ACHN (cell line): ENCODE results near the gene STON2.

Experiments used
- DNase-seq: peaks from one replicate; pipeline ENCODE4 v3.0.0-alpha.2; 2015
- in situ Hi-C: cut with HindIII; loops from 2 replicates; pipeline ENCODE4 v1.10.0; 2017; ENCODE audit warnings: low sequenced_read_pairs, low pct_ligation_motif_present, low pct_unique_long_range_greater_than_20kb

The STON2 gene

DNA sequence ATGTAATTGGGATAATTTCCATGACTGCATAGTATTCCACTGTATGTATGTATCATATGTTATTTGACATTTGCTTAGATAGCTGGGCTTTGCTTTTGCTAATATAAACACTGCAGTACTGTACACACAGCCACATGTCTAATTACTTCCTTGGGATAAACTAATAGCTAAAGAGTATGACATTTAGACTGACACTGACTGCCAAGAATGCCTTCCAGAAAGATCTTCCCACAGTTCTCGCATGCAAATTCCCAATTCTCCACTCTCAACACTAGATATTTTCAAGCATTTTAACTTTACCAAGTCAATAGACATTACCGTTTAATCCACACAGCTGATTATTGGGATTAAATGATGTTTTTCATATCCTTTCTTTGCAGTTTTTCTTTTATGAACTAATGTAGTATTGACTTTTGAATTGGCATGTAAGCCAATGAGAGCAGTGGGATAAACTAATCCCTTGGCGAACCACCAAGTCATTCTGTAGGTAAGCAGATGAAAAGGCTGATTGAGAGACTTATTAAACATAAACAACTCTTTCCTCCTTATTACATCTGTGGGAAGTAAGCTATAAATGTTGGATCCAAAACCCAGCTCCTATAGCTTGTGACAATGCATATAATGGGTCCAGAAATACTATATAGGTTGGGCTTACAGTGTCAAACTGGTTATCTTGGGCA is 55.5 kb downstream of the STON2 start:
- DNase-seq, result no peak
- in situ Hi-C loops, result no loop called here

DNA sequence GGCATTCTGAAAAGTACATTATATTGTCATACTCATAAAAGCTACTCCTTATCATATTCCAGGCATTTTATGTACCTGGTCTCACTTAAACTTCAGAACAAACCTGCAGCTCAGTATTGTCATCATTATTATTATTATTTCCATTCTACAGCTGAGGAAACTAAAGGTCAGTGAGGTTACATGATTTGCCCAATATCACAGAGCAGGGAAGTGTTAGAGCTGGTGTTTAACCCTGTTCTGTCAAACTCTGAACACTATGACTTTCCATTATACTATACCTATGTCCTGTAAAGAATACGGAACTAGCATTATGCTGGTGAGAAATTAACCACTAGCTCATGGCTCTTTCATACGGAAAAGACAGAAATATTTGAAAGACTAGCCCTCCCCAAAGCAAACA is 56.4 kb downstream of the STON2 start:
- in situ Hi-C loops, result no loop called here
- DNase-seq, result no peak

DNA sequence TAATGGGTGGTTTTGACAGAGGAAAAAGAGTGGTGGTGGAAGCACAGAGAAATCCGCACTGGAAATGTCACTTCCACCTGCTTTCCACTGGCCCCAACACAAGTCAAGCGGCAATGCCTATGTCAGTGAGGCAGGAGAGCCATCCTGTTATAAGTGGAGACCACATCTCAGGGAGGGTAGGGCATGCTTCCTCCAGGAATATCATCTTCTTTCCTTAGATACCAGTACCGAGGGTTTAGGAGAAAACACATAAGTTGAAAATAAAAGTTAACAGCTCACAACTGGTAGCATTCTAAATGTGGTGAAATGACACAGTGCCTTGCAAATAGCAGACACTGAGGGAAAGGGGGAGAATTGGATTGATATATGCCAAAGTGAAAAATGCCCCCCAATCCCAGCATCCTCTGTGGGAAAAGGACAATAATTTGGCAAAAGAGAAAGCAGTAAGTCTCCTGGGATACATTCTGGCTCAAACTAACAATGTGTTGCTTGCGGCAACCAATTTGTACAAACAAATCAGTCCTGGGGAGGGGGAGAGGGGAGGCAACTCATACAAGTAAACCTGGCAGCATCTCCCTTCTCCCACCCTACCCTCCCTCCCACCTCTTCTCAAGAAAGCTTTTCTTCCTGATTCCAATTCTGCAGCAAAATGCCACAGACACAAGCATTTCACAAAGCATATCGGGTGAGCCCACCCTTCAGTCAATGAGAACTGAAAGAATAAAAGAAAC is 57.1 kb downstream of the STON2 start:
- in situ Hi-C loops, result no loop called here
- no peak for DNase-seq

DNA sequence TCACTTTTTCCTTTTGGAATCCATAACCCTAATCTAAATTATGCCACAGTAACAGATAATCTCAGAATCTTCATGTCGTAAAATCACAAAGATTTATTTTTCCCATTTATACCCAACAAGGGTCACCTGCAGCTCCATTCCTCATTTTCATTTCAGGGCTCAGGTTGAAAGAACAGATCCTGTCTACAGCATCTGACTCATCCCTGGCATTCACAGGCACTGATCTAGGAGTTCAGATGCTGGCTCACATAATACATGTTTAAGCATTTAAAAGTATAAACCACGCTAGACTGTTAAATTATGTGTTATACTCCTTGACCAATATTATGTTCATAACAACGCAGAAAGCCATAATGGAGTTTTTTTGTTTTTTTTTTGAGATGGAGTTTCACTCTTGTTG is 58.3 kb downstream of the STON2 start:
- DNase-seq, result no peak
- in situ Hi-C loops, result no loop called here

DNA sequence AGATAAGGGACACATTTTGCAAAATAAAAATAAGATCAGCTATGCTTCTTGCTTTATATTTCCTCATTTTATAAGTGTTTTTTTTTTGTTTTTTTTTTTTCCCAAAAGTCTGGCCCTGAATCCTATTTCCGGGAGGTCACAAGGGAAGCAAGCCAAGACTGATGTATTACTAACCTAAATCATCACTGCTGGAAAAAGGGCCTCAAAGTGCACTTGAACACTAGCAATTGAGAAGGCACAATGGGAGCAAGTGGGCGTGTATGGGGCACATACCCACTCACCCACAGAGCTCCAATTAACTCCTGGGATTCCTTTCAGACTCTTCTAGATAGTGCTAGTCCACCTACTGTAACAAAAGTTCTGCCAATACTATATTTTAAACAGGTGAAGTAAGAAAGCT is 58.8 kb downstream of the STON2 start:
- in situ Hi-C loops, result no loop called here
- no peak for DNase-seq

DNA sequence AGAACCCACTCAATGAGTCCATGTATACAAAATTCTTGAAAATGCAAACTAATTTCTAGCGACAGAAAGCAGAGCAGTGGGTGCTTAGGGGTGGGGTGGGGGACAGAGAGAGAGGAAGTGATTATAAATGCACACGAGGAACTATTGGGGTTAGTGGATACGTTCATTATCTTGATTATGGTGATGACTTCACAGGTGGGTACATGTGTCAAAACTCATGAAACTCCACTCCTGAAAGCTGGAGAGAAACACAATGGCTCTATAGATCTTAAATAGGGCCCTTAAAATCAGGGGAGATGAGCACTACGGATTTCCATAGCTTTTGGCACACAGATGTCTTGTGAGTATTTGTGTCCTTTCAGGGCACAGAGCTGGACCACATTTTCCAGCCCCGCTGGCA is 59.9 kb downstream of the STON2 start:
- DNase-seq, result no peak
- in situ Hi-C loops, result no loop called here

DNA sequence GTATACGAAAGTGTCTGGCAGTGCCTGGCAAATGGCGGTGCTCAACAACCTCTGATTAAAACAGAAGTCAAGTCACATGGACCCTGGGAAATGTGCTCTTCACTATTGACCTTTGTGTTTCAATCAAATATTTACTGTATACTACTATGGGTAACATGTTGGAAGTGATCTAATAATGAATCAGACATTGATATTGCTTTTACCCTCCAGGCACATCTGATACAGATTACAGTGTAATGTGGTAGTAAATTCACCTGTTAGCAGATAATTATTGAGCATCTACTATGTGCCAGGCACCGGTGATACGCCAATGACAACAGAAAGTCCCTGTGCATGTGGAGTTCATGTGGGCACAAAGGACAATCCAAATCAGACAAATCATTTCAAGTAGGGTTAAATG is 63.1 kb downstream of the STON2 start:
- DNase-seq, result no peak
- in situ Hi-C loops, result no loop called here

DNA sequence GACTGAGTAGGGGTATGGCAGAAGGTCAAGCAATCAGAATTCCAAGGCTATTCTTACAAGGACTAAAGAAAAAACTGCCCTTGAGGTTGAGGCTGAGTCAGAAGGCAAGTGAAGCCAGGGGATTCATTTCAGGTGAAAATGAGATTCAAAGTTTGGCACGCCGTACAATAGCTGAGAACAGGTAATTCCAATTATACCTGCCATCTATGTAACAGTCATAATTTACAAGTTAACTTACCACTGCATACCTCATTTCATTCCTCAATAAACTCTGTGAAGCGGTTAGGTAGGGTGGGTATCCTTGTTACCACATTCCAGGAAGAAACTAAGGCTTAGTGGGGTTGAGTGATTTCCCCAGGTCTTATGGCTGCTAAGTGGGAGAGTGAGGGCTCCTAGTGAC is 64.1 kb downstream of the STON2 start:
- DNase-seq, result no peak
- in situ Hi-C loops, result no loop called here

DNA sequence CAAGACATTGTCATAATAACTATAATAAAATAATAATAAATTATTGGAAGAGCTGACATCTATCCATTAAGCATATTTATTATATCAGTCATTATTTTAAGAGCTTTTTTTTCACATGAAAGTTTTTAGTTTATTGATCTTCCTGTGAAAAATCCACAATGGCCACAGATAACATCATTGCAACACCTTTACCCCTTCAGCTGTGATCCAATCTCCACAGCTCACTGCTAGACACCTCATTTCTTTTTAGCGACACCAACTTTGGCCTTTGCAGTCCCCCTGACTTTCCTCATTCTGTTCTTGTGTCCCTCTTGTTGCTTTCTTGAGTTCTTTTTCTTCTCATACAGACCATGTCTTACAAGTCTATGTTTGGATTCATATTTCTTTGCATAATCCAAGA is 67.4 kb downstream of the STON2 start:
- no peak for DNase-seq
- in situ Hi-C loops, result no loop called here

DNA sequence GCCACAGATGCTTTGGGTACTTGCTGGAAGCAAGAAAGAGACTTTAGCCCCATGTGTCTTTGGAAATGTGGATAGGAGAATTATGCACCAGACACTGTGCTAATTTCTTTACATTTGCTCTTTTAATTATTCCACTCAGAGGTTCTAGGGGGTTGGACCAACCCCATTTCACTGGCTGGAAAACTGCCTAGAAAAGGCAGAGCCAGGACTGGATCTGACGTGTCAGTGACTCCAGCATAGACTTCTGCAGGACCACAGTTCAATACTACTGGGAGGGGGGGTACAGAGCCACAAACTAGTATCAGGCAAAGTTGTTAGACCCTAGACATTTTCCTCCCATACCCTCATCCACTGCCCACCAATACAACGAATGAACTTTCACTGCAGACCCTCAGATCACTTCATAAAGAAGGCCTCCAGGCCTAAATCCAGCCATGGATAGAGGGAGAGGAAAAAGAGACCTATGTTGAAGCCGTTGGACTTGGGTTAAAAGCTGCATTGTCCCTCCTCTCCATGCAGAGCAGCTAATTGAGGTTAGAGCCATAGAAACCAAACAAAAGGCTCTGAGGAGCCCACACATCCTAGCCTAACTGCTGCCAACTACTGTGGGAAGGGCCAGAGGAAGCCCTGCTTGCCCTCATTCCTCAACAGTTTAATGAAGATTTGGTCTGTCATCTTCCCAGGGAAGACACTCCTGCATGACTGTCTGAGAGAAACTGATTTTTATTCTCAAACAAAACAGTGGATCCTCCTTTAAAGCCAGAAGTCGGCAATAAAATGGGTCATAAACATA is 68.7 kb downstream of the STON2 start:
- DNase-seq, result no peak
- in situ Hi-C loops, result no loop called here

DNA sequence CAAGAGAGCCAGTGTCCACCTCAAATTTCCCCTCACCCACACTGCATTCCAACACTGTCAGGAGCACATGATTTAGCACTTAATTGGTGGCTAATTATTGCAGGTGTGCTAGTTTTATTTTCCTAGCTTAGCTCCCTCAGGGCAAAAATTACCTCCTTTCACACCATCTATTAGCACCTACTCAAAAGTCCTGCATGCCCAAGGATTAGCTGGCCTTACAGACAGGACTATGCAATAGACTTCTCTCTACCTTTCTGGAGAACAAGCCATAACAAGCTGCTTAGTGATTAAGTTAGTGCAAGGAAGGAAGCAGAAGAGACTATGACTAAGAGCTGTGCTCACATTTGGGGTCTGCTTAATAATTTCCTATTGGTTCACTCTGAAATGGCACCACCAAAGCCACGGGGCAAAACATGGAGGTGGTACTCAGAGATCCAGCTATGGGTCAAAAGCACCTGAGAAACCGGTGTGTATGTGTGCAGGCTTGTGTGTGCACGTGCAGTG is 69.5 kb downstream of the STON2 start:
- in situ Hi-C loops, result no loop called here
- no peak for DNase-seq

DNA sequence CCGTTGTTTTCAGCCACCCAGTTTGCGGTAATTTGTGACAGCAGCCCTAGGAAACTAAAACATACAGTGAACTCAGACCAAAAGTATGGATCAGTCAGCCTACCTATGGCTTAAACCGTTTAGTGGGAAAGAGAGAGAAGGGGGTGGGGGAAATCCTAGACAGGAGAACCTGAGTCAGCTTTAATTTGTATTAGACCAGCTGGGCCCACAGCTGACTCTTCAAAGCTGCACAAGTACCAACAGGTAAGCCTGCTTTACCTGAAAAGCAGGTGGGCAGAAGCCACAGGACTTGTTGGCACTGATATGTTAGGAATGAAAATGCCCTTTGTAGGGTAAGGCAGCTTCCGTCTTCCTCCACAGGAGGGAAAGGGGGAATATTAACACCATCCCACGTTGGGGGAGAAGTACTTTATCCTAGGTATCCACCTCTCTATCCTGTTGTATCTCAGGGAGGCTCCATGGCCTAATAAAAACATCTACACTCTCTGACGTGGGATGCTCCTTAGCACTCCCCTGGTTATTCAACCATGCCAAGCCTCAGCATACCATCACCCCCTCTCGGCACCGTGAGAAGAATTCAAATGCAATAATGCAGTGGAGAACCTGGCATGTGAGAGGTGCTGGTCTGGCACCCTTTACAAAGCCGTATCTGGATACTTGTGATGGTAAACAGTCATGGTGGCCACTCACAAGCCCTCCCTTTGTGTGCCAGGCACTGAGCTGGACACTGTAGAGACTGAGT is 70.3 kb downstream of the STON2 start:
- in situ Hi-C loops, result no loop called here
- no peak for DNase-seq

DNA sequence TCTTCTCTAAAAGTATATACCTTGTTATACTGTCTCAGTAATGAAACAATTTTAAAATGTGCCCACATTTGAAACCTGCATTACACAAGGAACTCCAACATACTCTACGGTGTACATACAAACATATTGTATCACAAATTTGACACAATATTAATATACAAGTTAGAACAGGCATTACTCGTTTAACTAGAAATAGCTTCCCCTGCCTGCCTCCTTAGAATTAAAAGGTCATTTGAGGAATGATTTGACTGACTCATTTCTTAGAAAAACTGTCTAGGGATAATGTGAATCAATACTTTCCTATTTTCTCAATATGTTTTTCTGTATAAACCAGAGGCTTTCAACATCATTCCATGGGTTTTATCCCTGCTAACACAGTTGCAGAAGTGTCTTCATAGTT is 73.7 kb downstream of the STON2 start:
- no peak for DNase-seq
- in situ Hi-C loops, result no loop called here

DNA sequence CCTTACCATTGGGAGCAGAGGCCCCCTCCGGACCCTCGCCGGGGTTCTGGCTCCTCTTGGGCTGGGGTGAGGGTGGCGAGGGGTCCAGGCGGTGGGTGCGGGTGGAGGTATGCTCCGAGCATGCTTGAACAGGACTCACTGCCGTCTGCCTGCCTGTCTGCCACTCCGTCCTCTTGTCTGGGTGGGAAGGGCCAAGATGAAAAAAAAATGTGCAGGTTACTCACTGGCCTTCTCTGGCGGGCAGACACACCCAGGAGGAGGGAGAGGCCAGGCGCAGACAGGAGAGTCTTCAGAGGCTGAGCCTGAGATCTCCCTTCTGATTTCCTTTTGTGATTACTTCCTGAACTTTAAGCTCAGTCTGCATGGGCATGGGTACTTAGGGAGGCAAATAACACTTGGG is 76.1 kb downstream of the STON2 start:
- DNase-seq, result peak; percentile 77

DNA sequence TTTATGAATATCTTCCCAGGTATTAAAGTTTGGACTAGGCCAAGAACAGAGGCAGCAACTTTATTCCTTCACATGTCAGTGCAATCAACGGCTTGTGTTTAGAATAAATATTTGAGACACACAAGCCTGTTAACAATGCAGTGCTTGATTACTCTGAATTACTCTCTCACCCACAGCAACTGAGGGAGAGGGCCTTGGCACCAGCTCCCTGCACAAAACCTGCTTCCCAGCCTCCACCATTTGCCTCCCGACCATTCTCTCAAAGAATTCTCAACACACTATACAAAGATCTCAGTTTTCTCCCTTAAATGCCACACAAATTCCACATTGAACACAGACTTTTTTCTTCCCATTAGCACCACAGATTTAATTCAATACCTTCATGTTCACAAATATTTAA is 77.0 kb downstream of the STON2 start:
- in situ Hi-C loops, result no loop called here
- DNase-seq, result no peak

More for the DNA sequence above, 76.1 kb downstream of the STON2 start:
- in situ Hi-C loops, result no loop called here

DNA sequence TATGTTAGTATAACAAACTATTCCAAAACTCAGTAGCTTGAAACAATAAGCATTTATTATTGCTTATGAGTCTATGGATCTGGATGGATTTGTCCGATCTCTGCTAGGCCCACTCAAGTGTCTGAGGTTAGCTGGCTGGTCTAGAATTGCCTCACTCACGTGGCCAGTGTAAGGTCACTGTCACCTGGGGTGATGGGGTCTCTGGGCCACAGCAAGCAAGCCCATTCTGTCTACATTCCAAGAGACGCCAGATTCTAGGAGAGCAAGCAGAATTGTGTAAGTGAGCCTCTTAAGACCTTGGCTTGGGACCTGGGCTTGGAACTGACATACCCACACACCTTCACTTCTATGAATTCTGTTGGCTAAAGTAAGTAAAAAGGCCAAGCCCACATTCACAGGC is 80.2 kb downstream of the STON2 start:
- in situ Hi-C loops, result no loop called here
- no peak for DNase-seq

DNA sequence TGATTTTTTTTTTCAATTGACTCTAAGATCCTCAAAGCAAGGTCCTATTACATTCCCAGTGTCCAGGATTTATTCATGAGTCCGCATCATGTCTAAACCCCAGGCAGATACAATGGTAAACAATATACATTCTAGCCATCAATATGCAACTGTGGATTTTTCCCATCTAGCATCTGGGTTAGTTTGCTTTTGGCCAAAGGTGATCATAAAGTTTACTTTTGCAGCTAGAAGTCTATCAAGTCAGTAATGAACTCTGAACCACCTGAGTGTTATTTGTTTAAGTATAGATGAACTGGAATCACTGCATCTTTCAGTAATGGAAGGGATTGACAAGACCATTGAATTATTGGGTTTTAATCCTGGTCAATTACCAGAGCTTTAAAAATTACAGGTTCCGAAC is 80.8 kb downstream of the STON2 start:
- in situ Hi-C loops, result no loop called here
- no peak for DNase-seq

DNA sequence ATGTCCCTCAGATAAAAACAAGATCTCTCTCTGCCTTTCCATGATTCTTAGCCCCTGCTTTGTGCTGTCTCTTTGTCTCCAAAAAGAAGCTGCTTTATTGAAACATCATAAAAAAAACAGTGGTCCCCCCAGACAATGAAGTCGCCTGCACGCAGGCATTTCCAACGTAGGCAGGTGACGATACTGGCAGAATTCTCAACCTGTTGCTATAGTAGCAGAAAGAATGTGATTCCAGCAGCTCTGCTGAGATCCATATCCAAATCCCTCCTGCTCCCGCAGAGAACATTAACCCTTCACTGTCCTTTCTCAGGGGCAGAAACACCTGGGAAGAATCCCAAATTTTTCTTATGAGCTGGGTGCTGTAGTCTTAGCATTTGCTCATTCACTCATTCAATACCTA is 84.8 kb downstream of the STON2 start:
- in situ Hi-C loops, result no loop called here
- no peak for DNase-seq
